ENCODE data around the gene ATP13A4.

GRCh38 chr3:193465992-193466608, 88.6 kb downstream of the ATP13A4 start:
- TF ChIP-seq, protein P1, sequence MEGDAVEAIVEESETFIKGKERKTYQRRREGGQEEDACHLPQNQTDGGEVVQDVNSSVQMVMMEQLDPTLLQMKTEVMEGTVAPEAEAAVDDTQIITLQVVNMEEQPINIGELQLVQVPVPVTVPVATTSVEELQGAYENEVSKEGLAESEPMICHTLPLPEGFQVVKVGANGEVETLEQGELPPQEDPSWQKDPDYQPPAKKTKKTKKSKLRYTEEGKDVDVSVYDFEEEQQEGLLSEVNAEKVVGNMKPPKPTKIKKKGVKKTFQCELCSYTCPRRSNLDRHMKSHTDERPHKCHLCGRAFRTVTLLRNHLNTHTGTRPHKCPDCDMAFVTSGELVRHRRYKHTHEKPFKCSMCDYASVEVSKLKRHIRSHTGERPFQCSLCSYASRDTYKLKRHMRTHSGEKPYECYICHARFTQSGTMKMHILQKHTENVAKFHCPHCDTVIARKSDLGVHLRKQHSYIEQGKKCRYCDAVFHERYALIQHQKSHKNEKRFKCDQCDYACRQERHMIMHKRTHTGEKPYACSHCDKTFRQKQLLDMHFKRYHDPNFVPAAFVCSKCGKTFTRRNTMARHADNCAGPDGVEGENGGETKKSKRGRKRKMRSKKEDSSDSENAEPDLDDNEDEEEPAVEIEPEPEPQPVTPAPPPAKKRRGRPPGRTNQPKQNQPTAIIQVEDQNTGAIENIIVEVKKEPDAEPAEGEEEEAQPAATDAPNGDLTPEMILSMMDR (IDR thresholded peaks at IDR 0.05) = no peak
- no peak for TF ChIP-seq EZH2 (IDR thresholded peaks at IDR 0.05; ENCODE audit: borderline replicate concordance, insufficient read depth, low read depth, low read length, poor library complexity, severe bottlenecking)
